Activated T-helper 9 cell treated with anti-CD3 and anti-CD28 coated beads, Interleukin-2, amount 50 U/mL, for 16 hours (primary cell): Measurements from ENCODE around the gene HLTF.

Experiments
- DNase-seq: peaks from one replicate; pipeline ENCODE4 v3.0.0-alpha.2; 2020; ENCODE audit warnings: low read depth

Gene HLTF

DNA sequence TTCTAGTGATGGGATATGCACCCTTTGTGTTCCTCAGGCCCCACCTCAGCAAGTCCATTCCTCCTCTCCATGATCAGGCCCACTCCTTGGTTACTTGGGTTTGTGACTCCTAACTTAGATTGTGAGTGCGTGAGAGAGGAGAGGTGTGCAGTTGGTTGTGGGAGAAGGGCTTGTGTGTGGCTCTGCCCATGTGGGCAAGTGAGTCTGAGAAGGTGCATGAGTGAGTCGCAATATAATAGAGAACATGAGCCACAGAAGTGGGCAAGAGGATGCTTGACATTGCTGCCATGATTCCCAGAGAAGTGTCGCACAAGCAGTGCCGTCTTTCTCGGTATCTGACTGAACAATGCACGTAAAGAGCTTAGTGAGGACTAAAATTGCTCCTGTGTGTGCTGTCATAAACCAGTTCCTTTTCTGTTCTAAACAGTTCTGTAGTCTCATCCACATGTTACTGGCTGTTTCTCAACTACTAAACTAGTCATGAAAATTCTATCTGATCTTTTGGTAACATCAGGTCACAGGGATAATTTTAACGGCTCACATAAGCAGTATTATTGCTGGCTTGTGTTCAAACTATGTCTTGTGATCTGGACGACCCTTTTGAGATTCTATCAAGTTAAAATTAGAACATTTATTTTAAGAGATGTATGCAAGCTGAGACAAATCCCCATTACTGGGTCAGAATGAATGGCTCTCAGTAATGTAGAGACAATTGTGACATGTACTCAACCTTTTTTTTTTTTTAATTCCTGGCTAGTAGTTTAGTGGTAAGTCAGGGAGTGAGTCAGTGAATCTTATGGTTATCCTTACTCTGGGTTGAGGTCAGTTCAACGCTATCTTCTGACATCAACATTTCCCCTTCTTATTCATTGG, 69.4 kb downstream of the HLTF start:
- DNase-seq, result no peak

DNA sequence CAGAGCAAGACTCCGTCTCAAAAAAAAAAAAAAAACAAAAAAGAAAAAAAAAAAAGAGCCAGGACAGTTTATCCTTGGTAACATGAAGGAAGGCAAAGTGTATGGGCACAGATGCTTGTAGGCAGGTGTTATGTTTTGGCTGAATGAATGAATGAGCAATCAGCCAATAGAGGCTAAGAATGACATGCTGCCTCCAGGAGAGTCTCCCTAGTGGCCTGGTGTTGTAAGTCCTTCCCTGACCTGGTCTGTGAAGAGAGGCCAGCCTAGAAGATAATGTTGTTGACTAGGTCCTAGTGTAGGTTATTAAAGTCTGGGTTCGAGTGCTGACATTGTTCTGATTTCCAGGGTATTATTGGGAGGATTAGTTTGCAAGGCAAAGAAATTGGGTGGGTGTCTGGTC, 70.1 kb downstream of the HLTF start:
- no peak for DNase-seq

DNA sequence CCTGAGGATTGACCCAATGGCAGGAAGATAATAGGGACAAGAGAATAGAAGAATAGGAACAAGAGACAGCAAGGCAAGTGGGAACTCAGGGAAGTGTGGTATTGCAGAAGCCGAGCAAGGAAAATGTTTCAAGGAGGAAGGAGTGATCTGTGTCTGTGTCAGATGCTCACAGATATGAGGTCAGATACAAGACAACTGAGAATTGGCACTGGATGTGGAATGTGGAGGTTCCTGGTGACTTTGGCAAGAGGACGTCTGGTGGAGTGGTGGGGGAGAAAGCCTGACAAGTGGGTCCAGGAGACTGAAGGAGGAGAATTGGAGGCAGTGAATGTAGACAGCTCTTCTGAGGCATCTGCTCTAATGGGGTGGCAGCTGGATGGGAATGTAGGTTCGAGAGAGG, 70.9 kb downstream of the HLTF start:
- no peak for DNase-seq

DNA sequence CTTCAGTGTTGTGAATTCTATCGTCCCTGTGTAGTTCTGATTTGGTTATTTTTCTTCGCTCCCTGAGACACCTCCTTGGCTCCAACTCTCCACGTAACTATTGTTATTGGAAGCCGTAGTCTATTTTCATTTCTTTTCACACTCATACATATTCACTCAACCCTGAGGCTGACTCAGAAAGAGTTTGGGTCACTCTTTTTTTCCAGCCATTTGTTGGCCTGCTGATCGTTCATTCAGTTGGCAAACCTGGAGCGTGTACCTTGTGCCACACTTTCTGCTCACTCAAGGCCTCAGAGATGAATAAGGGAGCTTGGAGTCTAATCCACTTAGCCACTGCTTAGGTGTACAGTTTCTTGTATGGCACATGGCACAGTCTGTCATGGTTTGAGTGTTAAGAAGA, 72.6 kb downstream of the HLTF start:
- DNase-seq, result no peak

DNA sequence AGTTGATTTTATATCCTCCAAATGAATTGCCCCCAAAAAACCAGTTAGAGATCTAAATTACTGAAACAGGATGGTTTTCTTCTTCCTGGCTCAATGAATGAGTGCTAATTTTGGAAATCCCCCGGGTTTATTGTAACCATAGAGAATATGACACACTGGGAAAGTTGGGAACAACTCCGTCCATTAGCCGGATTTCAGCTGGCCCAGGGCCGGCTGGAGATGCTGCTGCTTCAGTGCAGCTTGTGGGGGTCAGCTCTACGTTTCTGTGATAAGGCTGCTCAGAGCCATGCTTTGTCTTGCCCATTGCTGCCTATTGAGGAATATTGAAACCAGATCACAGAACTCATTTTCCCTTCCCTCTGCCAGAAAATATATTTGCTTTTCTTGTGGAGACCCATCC, 74.7 kb downstream of the HLTF start:
- DNase-seq, result no peak

DNA sequence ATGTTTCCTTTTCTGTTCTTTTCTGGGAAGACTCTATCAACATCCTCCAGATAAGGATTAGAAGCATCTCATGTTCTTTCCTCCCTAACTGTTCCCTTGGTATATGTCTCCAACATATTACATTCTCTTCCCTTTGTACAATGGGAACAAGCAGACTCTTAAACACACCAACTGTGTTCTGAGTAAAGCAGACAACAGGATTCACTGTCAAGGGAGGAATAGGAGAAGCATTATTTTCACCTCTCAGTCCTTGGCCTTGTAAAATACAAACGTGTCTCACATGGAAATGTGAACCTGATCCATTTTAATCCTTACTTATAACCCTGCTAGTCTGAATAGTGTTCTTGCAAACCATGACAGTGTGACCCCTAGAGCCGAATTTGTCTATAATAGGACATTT, 75.4 kb downstream of the HLTF start:
- no peak for DNase-seq

DNA sequence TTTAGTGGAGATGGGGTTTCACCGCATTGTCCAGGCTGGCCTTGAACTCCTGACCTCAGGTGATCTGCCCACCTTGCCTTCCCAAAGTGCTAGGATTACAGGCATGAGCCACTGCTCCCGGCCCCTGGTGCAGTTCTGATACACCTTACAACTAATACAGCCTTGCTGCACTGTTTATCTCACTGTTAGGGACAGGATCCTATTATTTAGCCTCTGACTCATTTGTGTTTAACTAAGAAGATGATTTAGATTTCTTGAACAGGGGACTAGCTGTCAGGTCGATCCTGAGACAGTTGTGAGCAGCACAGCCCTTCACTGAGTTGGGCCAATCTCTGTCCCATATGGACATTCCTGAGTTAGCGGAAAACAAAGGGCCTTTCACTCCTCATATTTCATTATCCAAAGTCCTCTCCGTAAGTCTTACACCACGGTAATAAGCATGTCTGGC, 75.8 kb downstream of the HLTF start:
- no peak for DNase-seq

DNA sequence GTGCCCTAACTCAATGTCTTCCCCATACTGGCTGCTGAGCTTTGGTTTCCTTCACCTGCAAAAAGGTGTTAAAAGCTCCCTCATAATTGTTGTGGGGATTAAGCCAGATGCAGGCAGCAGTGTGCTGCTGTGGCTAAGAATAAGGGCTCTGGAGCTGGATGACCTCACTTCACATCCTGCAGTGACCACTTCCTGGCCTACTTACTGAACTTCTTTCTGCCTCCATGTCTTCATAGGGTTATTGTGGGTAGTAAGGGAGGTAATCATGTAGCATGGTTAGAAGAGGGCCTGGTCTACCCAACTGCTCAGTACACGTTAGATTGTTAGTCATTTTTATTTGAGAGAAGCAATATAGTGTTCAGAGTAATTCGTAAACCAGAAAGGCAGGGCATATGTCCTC, 76.6 kb downstream of the HLTF start:
- DNase-seq, result no peak

DNA sequence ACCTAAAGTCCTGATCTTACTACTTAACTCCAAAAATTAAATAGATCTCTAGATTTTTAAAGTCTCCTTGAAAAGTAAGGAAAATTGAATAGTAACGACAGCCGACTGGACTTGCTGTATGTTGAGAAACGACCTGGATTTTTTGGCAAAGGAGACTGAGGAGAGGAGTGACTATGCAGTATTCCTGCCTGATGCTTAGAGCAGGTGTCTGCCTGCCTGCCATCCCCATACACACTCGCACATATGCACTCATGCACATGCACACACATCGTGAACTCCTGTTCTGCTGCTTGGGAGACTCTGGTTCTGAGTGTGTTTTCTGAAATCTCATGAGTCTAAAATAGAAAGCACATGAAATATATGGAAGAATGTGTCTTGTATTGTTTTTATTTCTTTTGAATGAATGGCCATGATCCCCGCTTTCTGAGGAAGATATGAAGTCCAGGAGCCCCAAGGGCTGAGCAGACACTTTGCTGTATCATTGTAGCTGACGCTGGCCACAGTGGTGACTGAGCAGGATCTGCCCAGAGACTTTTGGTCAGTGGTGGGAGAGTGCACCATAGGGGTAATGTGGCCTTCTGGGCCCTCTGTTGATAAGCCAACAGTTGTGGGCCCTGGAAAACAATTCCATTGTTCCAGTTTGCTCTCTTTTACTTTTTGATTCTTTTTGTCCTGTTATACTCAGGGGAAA, 78.6 kb downstream of the HLTF start:
- DNase-seq, result no peak

DNA sequence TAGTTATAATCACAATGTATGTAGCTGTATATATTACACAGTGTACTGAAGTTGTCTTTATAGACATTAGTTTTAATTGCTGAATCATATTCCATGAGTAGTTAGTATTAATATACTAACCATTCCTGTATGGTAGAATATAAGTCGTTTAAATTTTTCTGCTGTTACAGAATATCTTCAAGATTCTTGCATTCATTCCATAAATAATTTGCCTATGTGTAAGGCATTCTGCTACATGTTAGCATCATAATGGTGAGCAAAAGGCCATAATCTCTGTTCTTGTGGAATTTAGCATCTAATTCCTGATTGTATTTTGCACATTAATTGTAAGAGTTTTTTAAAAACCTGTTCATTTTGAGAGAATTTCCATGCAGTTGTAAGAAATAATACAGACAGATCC, 80.9 kb downstream of the HLTF start:
- DNase-seq, result no peak

DNA sequence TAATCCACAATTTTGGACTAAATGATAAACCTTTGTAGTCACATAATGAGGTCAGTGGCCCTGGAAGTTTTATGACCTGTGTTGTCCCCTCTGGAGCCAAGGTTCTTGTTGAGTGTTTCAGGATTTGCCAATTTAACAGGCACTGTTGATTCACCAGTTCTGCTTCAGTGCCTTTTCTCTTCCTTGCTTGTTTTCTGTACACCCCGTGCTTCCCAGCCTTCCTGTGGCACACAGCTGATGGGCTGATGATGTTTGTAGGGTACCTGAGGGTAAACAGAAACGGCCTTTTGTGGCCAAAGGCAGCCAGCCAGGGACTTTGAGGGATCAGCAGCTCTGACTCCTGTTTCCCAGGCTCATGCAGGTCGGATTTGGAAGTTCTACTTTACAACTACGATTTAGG, 81.7 kb downstream of the HLTF start:
- no peak for DNase-seq

DNA sequence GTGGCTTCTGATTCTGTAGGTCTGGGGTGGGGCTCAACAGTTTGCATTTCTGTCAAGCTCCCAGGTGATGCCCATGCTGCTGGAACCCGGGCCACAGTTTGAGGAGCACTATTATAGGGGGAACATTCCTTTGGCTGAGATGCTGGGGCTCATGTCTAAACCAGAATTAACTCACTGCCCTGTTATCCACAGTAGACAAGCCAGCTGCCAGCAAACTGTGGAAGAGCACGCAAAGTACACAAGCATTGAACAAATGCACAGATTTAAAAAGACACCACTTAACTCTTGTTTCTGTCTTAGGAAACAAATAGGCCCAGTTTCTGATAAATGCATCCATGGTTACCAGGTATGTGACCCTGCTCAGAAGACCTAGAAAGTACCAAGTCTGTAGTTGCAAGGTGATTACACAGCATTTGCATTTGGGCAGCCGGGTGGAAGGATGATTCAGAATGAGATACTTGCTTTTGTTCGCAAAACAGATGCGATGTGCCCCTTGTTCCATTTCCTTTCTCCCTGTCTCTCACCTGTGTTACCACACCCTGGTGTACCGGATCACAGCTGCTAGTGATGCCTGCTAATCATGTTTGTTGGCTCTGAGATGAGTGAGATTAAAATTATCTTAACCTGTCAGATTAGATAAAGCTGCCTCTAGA, 82.6 kb downstream of the HLTF start:
- DNase-seq, result no peak

DNA sequence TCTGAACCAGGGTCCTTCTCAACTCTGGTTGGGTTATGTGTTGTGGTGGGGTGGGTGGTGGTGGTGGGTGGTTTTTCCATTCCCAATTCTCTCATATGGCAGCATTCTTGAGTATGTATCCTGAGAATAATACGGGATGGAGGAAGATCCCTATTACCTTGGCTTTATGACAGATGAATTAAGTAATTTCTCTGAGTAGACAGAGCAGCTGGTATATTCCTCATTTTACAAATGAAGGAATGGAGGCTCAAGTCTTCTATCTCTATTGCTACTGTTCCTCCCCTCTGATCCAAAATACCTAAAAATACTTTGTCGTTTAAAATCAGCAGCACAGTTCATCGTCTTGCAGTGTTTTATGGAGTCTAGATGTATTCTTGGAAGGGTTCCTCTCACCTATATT, 84.6 kb downstream of the HLTF start:
- DNase-seq, result no peak

DNA sequence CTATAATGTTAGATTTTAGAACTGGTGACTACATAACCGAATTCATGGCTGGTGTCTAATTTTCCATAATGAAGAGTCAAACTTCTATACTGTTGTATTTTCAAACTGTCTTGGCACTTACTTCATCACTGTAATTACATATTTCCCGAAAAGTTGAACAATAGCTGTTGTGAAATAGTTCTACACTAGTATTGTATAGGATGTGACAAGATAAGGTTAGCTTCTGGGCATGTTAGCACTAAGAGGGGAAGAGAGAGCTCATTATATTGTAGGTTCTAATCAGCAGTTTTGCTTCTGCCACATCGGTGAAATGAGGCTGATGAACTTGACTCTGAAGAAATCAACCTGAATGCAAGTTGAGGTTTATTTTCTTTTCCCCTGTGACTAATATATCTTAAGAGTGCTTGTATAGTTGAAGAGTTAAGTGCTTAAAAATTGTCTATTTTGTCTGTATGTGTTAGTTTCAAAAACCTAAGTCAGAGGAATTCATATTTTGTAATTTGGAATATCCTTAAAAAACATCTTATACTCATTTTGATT, 86.1 kb downstream of the HLTF start:
- DNase-seq, result no peak

DNA sequence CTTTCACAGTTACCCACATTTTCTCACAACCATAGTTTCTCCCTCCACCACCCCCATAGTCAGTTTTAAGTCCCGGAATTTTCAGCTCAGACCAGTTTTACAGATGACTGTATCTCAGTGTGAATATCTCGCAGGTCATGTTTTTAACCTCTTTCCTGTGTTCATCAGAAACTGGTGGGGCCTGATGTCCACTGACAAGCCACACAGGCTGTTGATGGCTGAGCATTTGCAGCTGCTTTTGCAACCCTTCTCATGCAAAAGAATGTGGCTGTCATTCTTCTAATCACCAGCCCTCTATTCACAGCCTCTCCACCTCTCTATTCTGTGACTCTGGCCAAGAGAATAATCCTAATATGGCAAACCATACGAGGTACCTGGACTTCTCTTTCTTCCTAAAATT, 86.5 kb downstream of the HLTF start:
- DNase-seq, result no peak

DNA sequence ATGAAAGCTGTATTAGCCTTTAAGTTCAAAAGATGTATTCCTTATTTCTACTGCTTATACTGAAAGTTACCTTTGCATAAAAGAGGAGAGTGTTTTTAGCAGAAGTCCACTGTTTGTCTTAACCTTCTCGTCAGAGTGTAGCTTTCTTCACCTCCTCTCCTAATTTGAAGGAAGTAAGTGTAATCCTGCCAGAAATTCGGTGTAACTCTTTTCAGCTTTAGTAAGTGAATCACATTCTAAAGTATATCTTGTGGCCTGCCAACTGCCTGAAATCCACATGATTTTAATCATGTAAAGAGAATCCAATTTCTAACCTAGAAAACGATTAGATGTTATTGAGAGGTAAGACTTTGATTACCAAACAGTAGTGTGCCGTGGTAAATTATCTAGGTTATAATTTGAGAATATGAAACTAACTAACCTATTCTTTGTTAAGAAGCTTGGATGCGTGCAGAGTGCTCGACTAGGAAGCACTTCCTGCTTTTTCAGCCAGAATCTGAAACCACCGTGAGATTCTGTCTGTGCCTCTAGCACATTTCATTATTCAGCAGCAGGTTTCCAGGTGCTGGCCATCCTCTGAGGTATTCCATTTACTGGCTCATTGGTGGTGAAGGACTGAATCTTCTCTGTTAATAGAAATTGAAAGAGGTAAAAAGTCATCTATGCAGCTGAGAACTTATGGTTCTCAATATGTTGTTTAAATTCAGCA, 87.5 kb downstream of the HLTF start:
- DNase-seq, result no peak

DNA sequence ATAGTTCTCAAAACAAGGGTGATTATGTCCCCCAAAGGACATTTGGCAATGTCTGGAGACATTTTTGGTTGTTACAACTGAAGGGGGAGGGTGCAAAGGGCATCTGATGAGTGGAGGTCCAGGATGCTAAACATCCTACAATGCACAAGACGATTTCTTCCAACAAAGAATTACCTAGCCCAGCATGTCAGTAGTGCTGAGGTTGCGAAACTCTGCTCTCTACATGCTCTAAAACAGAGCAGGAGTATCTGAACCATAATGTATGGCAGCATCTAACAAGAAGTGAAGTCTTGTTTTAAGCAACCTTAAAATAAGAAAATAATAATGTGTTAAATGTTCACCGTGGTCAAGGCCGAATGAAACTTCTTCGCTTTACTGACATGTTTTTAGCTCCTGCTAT, 88.0 kb downstream of the HLTF start:
- no peak for DNase-seq

DNA sequence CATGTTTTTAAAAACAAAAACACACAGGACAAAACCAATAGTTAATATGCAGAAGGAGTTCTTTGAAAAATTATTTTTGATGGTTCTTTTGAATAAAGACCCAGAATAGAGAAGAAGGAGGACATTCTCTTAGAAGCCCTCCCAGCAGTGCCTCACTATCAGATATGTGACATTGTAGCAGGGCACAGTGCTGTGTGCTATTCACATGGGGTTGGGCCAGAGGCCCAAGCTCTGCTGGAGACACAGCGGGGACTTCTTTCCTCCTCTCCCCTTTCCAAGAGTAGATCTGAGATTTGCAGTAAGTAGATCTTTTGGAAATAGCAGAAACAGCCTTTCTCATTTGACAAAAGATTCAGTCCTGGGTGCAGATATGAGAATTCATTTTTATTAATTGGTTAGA, 88.7 kb downstream of the HLTF start:
- no peak for DNase-seq

DNA sequence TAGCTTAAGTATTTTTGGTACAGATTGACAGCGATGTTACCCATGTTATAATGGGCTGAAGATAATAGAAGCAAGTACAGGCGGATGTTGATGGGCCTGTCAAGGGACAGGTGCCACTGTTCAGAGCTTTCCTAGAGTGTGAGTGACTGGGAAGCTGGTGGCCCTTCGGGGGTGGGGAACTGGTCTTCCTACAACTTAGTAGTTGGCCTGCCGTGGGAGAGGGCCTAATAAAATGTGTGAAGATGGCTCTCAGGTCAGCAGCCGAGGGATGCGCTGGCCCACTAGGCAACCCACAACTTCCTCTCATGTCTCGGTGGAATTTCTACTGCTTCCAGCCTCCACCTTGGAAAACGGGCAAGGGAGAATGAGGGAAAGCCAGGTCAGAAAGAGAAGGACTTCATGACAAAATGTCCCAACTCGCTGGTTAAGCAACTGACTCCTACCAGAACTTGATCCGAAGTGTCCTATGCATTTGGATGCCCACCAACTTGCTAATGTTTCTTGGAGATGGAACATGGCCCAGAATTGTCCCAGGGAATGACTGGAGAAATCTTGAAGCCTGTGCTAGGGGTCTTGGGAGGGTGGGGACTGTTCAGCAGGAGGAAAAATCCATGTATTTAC, 93.6 kb downstream of the HLTF start:
- no peak for DNase-seq

DNA sequence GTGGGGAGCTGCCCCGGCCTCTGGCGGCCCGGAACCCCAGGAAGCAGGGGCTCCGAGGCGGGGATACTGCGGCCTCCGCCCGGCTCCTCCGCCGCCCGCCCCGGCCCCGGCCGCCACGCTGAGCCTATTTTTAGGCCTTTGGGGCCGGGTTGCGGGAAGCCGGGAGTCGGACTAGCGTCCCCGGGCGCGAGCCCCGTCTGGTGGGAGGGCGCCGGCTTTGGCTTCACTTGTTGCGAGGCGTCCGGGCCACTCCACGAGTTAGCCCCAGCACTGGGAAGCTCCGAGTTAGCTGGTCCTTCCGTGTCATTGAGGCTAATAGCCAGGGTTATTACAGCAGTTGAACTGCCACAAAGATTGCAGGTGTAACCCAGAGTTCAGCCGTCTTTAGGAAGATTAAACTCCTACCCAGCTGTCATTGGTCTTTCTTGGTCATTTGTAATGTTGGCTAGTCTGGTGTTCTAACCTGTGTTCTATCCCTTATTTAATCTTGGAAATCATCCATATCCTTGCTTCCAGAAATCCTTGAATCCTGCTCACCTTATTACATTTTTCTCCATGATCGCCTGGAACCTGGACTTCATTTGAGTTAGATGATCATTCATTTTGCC, 94.2 kb downstream of the HLTF start:
- DNase-seq, result peak; percentile 14
